LNCaP clone FGC (cell line): ENCODE results near the gene S100P.
A peak's percentile ranks its signal among the peaks of the same experiment; 100 is the strongest.
"Not testable (repeated sequence)": the region's sequence is repeated elsewhere in the genome, so short reads cannot be mapped to it uniquely, and the experiment has no call there.

Source experiments
- DNase-seq: peaks from one replicate; pipeline ENCODE4 v3.0.0-alpha.2; 2011; ENCODE audit warnings: low read depth
- H3K4me3 ChIP-seq: 2 replicates; pipeline ENCODE4 v1.5.1; 2011; ENCODE audit warnings: mild to moderate bottlenecking, low read depth, low read length, control low read depth
- TF ChIP-seq, protein P1 (sequence below): IDR thresholded peaks from 2 replicates; pipeline ENCODE4 v1.5.1; 2012; ENCODE audit warnings: mild to moderate bottlenecking; ENCODE audit not compliant: control insufficient read depth, insufficient read depth; ENCODE audit errors: extremely low read depth

The S100P gene

DNA sequence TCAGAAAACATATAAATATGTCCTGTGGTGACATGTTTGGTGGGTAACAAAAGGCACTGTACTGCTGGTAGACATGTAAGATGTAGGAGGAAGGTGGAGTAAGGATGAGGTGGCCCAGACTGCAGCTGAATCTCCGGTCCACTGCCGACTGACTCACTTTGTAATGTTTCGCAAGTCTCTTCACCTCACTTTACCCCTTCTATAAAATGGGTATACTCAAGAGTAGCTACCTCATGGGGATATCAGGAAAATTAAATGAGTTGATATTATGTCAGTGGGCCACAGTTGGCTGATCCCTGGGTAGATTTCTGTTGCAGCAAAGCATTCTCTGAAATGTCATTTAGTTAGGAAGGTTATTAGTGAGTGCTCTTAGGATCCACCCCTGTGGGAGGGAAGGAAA is 31.1 kb upstream of the S100P start:
- no peak for DNase-seq
- TF ChIP-seq, protein P1, sequence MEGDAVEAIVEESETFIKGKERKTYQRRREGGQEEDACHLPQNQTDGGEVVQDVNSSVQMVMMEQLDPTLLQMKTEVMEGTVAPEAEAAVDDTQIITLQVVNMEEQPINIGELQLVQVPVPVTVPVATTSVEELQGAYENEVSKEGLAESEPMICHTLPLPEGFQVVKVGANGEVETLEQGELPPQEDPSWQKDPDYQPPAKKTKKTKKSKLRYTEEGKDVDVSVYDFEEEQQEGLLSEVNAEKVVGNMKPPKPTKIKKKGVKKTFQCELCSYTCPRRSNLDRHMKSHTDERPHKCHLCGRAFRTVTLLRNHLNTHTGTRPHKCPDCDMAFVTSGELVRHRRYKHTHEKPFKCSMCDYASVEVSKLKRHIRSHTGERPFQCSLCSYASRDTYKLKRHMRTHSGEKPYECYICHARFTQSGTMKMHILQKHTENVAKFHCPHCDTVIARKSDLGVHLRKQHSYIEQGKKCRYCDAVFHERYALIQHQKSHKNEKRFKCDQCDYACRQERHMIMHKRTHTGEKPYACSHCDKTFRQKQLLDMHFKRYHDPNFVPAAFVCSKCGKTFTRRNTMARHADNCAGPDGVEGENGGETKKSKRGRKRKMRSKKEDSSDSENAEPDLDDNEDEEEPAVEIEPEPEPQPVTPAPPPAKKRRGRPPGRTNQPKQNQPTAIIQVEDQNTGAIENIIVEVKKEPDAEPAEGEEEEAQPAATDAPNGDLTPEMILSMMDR, result no peak
- no peak overlapping the region for H3K4me3 ChIP-seq

- no peak overlapping the region for H3K4me3 ChIP-seq
These were observed 29.9 kb upstream of the S100P start for GRCh38 chr4:6663596-6664393.

DNA sequence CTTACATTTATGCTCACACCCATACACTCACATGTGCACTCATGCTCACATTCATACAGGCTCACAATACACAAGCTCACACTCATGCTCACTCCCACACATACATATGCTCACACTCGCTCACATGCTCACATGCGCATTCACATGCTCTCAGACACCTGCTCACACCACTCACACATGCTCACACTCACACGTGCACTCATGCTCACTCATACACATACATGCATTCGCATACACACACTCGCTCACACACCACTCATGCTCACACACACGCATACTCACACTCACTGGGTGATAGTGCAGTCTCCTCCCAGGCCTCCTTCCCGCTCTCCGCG is 28.4 kb upstream of the S100P start:
- H3K4me3 ChIP-seq, result no peak overlapping the region
- TF ChIP-seq, protein P1, result no peak
- no peak for DNase-seq

More at GRCh38 chr4:6663596-6664393, 29.9 kb upstream of the S100P start:
- TF ChIP-seq, protein P1, result no peak
- no peak for DNase-seq

GRCh38 chr4:6668391-6668790 is 25.3 kb upstream of the S100P start:
- no peak overlapping the region for H3K4me3 ChIP-seq
- no peak for DNase-seq

DNA sequence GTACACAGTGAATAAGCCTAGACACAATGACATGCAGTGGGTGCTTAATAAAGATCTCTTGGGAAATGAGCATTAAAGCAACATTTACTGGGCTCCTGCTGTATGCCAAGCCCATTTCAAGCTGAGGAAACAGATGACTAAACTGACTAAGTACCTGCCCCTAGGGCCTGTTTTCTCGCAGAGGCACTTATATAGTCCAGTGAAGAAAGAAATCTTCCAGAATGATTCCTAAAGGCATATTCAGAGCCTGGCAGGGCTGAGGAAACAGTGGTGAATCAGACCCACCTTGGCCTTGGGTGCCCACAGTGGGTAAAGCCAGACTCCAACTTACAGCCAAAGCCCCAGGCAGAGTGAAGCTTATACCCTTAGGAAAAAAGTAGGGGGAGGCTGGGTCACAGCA is 22.0 kb upstream of the S100P start:
- no peak for DNase-seq
- H3K4me3 ChIP-seq, result no peak overlapping the region
- TF ChIP-seq, protein P1, result no peak

More at GRCh38 chr4:6668391-6668790, 25.3 kb upstream of the S100P start:
- TF ChIP-seq, protein P1, result no peak

- TF ChIP-seq, protein P1, result no peak
- DNase-seq, result no peak
- H3K4me3 ChIP-seq, result no peak overlapping the region
These were observed 21.5 kb upstream of the S100P start for GRCh38 chr4:6672131-6672530.

DNA sequence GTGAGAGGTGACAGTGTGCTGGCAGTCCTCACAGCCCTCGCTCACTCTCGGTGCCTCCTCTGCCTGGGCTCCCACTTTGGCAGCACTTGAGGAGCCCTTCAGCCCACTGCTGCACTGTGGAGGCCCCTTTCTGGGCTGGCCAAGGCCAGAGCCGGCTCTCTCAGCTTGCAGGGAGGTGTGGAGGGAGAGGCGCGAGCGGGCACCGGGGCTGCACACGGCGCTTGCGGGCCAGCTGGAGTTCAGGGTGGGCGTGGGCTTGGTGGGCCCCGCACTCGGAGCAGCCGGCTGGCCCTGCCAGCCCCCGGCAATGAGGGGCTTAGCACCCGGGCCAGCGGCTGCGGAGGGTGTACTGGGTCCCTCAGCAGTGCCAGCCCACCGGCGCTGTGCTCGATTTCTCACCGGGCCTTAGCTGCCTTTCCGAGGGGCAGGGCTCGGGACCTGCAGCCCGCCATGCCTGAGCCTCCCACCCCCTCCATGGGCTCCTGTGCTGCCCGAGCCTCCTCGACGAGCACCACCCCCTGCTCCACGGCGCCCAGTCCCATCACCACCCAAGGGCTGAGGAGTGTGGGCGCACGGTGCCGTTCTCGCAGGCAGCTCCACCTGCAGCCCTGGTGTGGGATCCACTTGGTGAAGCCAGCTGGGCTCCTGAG is 21.0 kb upstream of the S100P start:
- H3K4me3 ChIP-seq, DNase-seq: not testable (repeated sequence)

DNA sequence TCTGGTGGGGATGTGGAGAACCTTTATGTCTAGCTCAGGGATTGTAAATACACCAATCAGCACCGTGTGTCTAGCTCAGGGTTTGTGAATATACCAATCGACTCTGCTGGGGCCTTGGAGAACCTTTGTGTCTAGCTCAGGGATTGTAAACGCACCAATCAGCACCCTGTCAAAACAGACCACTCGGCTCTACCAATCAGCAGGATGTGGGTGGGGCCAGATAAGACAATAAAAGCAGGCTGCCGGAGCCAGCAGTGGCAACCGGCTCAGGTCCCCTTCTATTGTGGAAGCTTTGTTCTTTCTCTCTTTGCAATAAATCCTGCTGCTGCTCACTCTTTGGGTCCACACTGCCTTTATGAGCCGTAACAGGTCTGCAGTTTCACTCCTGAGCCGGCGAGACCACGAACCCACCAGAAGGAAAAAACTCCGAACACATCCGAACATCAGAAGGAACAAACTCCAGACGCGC is 20.5 kb upstream of the S100P start:
- DNase-seq, result not testable (repeated sequence)

More for the DNA sequence above, 20.5 kb upstream of the S100P start:
- peak overlapping the region; percentile 70 for H3K4me3 ChIP-seq
